GM12873 (cell line): ENCODE results near the gene PHEX.

Experiments used
- TF ChIP-seq, protein P1 (sequence below): IDR thresholded peaks from 2 replicates; pipeline ENCODE4 v1.5.1; 2012; ENCODE audit warnings: low read depth, mild to moderate bottlenecking, moderate library complexity, low read length, control low read depth; ENCODE audit not compliant: insufficient read depth; ENCODE audit errors: missing control alignments

PHEX gene

DNA sequence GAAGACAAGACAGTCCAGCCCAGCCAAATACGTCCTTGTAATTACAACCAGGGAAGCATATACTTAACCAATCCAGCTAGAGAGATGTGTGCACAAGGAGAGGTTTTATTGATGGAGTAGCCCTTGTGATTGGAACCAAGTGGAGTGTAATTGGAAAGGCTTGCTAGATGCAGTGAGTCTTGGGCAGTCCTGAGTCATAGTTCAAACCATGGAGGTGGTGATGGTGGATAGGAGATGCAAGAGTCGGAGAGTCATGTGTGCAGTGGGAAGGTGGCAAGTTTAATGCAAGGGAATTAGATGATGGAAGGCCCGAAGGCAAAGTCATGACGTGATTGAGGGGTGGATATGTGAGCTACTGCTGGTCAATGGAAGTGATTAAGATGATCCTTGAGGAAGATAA lies 63.7 kb downstream of the PHEX start:
- TF ChIP-seq, protein P1, sequence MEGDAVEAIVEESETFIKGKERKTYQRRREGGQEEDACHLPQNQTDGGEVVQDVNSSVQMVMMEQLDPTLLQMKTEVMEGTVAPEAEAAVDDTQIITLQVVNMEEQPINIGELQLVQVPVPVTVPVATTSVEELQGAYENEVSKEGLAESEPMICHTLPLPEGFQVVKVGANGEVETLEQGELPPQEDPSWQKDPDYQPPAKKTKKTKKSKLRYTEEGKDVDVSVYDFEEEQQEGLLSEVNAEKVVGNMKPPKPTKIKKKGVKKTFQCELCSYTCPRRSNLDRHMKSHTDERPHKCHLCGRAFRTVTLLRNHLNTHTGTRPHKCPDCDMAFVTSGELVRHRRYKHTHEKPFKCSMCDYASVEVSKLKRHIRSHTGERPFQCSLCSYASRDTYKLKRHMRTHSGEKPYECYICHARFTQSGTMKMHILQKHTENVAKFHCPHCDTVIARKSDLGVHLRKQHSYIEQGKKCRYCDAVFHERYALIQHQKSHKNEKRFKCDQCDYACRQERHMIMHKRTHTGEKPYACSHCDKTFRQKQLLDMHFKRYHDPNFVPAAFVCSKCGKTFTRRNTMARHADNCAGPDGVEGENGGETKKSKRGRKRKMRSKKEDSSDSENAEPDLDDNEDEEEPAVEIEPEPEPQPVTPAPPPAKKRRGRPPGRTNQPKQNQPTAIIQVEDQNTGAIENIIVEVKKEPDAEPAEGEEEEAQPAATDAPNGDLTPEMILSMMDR = no peak

DNA sequence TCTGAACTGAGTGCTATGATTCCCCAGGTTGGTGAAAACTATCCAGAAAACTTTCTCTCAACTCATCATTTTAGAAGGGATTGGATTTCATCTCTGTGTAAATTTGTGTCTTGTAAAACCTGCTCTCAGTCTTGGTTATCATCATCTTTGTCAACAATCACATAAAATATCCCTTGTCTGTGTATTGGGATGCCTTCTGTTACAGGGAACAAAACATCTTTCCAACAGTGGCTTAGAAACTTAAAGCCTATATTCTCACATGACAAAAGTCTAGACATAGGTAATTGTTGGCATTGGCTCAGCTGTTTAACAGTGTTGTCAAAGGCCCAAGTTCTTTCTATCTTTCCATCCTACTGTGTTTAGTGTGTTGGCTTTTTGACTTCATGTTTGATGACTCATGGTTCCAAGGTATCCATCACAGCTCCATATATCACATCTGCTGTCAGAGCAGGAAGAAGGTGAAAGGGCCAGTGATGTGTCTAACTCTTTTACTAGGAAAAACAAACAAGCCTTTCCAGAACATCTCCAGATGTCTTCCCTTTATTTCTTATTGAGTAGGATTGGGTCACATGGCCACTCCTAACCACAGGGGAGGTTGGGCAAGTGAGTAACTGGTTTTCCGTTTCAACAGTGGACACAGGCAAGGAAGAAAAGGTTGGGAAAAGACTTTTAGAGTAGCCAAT lies 65.0 kb downstream of the PHEX start:
- TF ChIP-seq, protein P1 = no peak

DNA sequence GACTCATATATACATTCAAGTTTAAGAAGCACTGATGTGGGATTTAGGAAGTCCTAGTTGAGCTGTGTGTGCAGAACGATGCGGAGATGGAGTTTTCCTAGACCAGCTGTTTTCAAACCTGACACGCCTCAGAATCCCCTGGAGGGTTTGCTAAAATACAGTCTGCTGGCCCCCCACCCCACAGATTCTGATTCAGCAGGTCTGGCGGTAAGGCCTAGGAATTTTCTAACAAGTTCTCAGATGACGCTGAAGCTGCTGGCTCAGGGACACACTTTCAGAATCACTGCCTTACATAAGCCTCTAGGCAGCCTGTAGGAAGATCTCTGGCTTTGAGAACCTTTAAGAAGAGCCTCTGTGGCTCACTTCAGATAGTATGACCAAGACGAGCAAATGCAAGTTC lies 73.1 kb downstream of the PHEX start:
- TF ChIP-seq, protein P1 = no peak

DNA sequence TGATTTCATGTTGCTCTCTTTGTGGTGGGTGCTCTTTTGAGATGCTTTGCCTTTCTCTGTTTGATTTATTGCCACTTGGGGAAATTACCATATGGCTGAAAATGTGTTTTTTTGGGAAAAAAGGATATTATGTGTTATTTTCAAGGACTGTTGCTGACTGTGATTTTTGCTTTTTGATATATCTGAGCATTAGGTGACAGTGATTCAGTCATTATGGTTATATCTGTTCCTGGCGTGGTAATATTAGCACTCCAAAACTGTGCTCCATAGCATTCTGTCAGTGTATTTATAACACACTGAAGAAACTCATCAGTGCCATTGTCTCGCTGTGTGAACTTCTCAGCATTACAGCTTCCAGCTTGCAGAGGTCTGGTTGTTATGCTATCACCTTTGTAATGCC lies 73.8 kb downstream of the PHEX start:
- TF ChIP-seq, protein P1 = no peak

DNA sequence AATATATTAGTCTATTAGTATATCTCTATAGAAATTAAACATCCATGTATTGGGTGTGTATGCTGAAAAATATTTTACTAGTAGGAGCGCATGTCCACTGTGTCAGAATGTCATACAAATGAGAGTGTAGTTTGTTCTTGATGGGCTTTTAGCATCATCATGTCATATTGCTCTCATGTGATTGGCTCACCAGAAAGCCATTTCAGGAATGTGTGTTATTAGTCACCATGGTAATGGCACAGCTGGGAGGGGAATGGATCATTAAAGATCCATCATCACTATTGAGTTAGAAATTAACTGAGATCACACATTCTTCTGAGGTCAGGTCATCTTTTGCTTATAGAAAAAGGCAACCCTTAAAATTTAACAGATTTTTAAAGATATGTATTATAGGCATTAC lies 77.3 kb downstream of the PHEX start:
- TF ChIP-seq, protein P1 = no peak

- TF ChIP-seq, protein P1 = no peak
These were observed 78.8 kb downstream of the PHEX start for GRCh38 chrX:22110729-22111494.

GRCh38 chrX:22116605-22117546 lies 84.8 kb downstream of the PHEX start:
- TF ChIP-seq, protein P1 = no peak
